PC-3 (cell line): ENCODE data around the gene SPINK1.

ENCODE experiments used
- CTCF ChIP-seq: fragments of 300-600 bp; sonication (generic); conservative IDR thresholded peaks from 2 replicates; pipeline ENCODE4 v1.5.1; 2017; ENCODE audit warnings: antibody characterized with exemption, low read depth, mild to moderate bottlenecking, low read length
- EZH2 ChIP-seq: fragments of 300-600 bp; sonication (generic); IDR thresholded peaks from one replicate; pipeline ENCODE4 v1.6.1; 2017; ENCODE audit warnings: antibody characterized with exemption, mild to moderate bottlenecking, low read length; ENCODE audit not compliant: unreplicated experiment
- EZH2phosphoT487 ChIP-seq: fragments of 300-600 bp; sonication (generic); IDR thresholded peaks from 2 replicates; pipeline ENCODE4 v1.6.1; 2018; ENCODE audit warnings: mild to moderate bottlenecking, antibody characterized with exemption, low read length, borderline replicate concordance

- TF ChIP-seq CTCF (no peak), EZH2 (no peak), EZH2phosphoT487 (no peak)
Observed at GRCh38 chr5:147869112-147869511, 37.6 kb upstream of the SPINK1 start.
